ENCODE data around the gene NCEH1.

DNA sequence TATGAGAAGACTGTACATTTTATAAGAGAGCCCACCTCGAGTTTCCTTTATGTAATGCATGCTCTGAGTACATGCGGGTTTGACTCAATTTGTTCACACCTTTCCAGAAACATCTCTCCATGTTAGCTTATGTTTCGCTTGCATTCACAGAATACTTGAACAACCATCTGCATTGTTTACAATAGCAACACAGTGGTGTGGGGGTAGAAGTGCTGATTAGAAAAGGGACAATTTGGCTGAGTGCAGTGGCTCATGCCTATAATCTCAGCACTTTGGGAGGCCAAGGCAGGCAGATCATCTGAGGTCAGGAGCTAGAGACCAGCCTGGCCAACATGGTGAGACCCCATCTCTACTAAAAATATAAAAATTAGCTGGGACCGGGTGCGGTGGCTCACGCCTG lies 60.9 kb downstream of the NCEH1 start:
- TF ChIP-seq, protein P1, sequence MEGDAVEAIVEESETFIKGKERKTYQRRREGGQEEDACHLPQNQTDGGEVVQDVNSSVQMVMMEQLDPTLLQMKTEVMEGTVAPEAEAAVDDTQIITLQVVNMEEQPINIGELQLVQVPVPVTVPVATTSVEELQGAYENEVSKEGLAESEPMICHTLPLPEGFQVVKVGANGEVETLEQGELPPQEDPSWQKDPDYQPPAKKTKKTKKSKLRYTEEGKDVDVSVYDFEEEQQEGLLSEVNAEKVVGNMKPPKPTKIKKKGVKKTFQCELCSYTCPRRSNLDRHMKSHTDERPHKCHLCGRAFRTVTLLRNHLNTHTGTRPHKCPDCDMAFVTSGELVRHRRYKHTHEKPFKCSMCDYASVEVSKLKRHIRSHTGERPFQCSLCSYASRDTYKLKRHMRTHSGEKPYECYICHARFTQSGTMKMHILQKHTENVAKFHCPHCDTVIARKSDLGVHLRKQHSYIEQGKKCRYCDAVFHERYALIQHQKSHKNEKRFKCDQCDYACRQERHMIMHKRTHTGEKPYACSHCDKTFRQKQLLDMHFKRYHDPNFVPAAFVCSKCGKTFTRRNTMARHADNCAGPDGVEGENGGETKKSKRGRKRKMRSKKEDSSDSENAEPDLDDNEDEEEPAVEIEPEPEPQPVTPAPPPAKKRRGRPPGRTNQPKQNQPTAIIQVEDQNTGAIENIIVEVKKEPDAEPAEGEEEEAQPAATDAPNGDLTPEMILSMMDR (IDR thresholded peaks at IDR 0.05; ENCODE audit: low read depth, low read length), result no peak
- TF ChIP-seq, protein P2, sequence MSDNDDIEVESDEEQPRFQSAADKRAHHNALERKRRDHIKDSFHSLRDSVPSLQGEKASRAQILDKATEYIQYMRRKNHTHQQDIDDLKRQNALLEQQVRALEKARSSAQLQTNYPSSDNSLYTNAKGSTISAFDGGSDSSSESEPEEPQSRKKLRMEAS (IDR thresholded peaks at IDR 0.05; ENCODE audit: low read depth, low read length), result no peak
- no peak for TF ChIP-seq POLR2A (IDR thresholded peaks at IDR 0.05; ENCODE audit: extremely low read depth, insufficient read length)
